DND-41 (cell line): Measurements from ENCODE around the gene TCHHL1.
"Not testable (repeated sequence)": the region's sequence is repeated elsewhere in the genome, so short reads cannot be mapped to it uniquely, and the experiment has no call there.

Source experiments
- ATAC-seq: fragments of 200-7000 bp; cut with Tn5 transposase; 3 replicates; pipeline ENCODE4 v1.9.1; 2021; ENCODE audit warnings: low read depth; ENCODE audit not compliant: insufficient read depth
- DNase-seq: peaks from one replicate; pipeline ENCODE4 v3.0.0-alpha.2; 2020
- H2AFZ ChIP-seq: 2 replicates; pipeline ENCODE4 v1.6.0; 2012; ENCODE audit warnings: low read depth, low read length
- H3K27ac ChIP-seq: 2 replicates; pipeline ENCODE4 v1.5.1; 2012; ENCODE audit warnings: low read length, inconsistent platforms
- H3K27me3 ChIP-seq: fragments of 200-600 bp; sonication (generic); 2 replicates; pipeline ENCODE4 v1.6.0; 2012; ENCODE audit warnings: low read length, mild to moderate bottlenecking, inconsistent platforms; ENCODE audit not compliant: insufficient read depth, poor library complexity
- H3K36me3 ChIP-seq: 2 replicates; pipeline ENCODE4 v1.5.1; 2012; ENCODE audit warnings: low read length, inconsistent platforms; ENCODE audit not compliant: insufficient read depth
- H3K4me1 ChIP-seq: 2 replicates; pipeline ENCODE4 v1.5.1; 2012; ENCODE audit warnings: mild to moderate bottlenecking, low read length; ENCODE audit not compliant: insufficient read depth
- H3K4me2 ChIP-seq: 2 replicates; pipeline ENCODE4 v1.6.0; 2012; ENCODE audit warnings: mild to moderate bottlenecking, moderate library complexity, low read length, inconsistent platforms; ENCODE audit not compliant: insufficient read depth
- H3K4me3 ChIP-seq, 2 experiments: fragments of 200-600 bp in 1 of 2; shearing (Covaris generic) in 1 of 2; 2 replicates each; pipeline ENCODE4 v1.5.1; 2012 to 2016; ENCODE audit warnings: inconsistent platforms in 2 of 2, low read length in 2 of 2, mild to moderate bottlenecking in 2 of 2, low read depth in 1 of 2, moderate library complexity in 1 of 2
- H3K79me2 ChIP-seq: 2 replicates; pipeline ENCODE4 v1.6.0; 2012; ENCODE audit warnings: low read length, inconsistent platforms; ENCODE audit not compliant: insufficient read depth
- H3K9ac ChIP-seq: 2 replicates; pipeline ENCODE4 v1.6.0; 2012; ENCODE audit warnings: low read depth, mild to moderate bottlenecking, inconsistent platforms, low read length, moderate library complexity
- H3K9me3 ChIP-seq: 2 replicates; pipeline ENCODE4 v1.5.1; 2012; ENCODE audit warnings: low read length, moderate library complexity, mild to moderate bottlenecking, inconsistent platforms; ENCODE audit not compliant: insufficient read depth, severe bottlenecking
- H4K20me1 ChIP-seq: 2 replicates; pipeline ENCODE4 v1.6.0; 2012; ENCODE audit warnings: low read length; ENCODE audit not compliant: insufficient read depth
- EZH2 ChIP-seq: IDR thresholded peaks from 3 replicates; pipeline ENCODE4 v1.6.1; 2012; ENCODE audit warnings: borderline replicate concordance, low read depth, mild to moderate bottlenecking, moderate library complexity, low read length, inconsistent platforms; ENCODE audit not compliant: severe bottlenecking
- TF ChIP-seq, protein P1 (sequence below): IDR thresholded peaks from 2 replicates; pipeline ENCODE4 v1.5.1; 2012; ENCODE audit warnings: borderline replicate concordance, low read length, moderate library complexity, mild to moderate bottlenecking; ENCODE audit not compliant: poor library complexity, severe bottlenecking; ENCODE audit errors: extremely low read depth

Gene TCHHL1

DNA sequence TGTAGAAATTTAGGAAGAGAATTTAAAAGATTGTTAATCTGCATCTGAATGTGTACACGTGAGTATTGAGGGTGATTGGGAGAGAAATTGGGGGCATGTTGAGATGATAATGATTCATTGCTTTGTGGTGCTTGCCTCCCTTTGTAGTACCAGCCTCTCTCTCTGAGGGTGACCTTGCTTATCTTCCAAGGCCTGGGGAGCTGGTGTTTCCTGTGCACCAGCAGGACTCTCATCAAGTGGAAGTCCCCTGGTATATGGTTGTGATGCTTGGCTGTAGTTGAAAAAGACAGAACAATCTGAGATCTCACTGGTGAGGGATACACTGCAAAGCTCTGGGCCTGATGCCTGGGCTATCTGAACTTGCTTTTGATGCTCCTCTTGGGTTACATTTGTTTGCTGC lies 4.0 kb downstream of the TCHHL1 start:
- no peak overlapping the region for H3K27ac ChIP-seq
- H3K9me3 ChIP-seq, result no peaks in the 10 kb centered on the region
- peaks cover 18% of the 10 kb centered on the region for H3K27me3 ChIP-seq
- no peak overlapping the region for H3K9ac ChIP-seq
- no peak overlapping the region for H3K4me3 ChIP-seq
- ATAC-seq (no peak), DNase-seq (no peak)
- H2AFZ ChIP-seq, result no peak overlapping the region
- no peaks in the 10 kb centered on the region for H3K79me2 ChIP-seq
- no peaks in the 10 kb centered on the region for H3K36me3 ChIP-seq
- H3K4me1 ChIP-seq, result no peaks in the 10 kb centered on the region
- TF ChIP-seq EZH2, result no peak
- TF ChIP-seq, protein P1, sequence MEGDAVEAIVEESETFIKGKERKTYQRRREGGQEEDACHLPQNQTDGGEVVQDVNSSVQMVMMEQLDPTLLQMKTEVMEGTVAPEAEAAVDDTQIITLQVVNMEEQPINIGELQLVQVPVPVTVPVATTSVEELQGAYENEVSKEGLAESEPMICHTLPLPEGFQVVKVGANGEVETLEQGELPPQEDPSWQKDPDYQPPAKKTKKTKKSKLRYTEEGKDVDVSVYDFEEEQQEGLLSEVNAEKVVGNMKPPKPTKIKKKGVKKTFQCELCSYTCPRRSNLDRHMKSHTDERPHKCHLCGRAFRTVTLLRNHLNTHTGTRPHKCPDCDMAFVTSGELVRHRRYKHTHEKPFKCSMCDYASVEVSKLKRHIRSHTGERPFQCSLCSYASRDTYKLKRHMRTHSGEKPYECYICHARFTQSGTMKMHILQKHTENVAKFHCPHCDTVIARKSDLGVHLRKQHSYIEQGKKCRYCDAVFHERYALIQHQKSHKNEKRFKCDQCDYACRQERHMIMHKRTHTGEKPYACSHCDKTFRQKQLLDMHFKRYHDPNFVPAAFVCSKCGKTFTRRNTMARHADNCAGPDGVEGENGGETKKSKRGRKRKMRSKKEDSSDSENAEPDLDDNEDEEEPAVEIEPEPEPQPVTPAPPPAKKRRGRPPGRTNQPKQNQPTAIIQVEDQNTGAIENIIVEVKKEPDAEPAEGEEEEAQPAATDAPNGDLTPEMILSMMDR, result no peak
- H4K20me1 ChIP-seq, result no peaks in the 10 kb centered on the region
- no peak overlapping the region for H3K4me2 ChIP-seq

DNA sequence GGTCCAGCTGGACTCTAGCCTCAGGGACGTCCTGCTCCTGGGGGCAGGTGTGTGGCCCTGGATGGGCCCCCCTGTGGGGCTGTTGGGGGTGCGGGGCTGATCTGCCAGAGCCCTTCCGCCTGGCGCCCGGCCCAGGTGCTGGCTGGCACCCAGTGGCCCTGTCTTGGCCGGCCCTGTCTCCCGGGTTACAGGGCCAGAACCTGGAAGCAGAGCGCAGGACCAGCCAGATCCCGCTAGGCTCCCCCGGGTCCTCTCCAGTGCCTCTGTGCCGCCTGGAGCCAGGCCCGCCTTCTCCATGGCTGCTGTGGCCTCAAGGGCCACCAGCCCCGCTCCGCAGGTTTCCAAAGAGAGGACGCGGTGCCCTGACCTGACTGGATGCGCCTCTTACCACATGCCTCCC lies 7.8 kb downstream of the TCHHL1 start:
- not testable (repeated sequence) for H3K27me3 ChIP-seq, H3K36me3 ChIP-seq, H2AFZ ChIP-seq, H3K9me3 ChIP-seq, H4K20me1 ChIP-seq, ATAC-seq, DNase-seq, H3K79me2 ChIP-seq, H3K4me3 ChIP-seq, H3K27ac ChIP-seq, H3K9ac ChIP-seq, H3K4me2 ChIP-seq, H3K4me1 ChIP-seq

DNA sequence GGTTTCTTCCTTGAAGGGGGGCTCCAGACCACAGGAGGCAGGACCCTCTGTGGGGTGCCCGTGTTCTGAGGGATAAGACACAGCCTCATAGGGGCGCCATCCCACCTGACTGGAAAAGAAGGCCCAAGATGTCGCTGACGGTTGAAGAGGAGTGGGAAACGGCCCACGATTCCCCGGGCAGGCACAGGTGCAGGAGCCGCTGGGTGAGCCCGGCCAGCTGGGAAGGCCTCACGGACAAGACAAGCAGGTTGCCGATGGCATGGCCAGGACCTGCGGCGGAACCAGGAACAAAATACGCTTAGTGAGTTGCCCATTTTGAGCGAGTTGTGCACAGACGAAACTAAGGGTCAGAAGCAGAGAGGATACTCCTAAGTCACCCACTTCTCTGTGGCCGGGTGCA lies 8.4 kb downstream of the TCHHL1 start:
- H3K27ac ChIP-seq, ATAC-seq, H3K9ac ChIP-seq, DNase-seq, H3K36me3 ChIP-seq, H3K4me2 ChIP-seq, H4K20me1 ChIP-seq, H3K27me3 ChIP-seq, H3K4me3 ChIP-seq, H2AFZ ChIP-seq, H3K4me1 ChIP-seq, H3K9me3 ChIP-seq, H3K79me2 ChIP-seq: not testable (repeated sequence)

DNA sequence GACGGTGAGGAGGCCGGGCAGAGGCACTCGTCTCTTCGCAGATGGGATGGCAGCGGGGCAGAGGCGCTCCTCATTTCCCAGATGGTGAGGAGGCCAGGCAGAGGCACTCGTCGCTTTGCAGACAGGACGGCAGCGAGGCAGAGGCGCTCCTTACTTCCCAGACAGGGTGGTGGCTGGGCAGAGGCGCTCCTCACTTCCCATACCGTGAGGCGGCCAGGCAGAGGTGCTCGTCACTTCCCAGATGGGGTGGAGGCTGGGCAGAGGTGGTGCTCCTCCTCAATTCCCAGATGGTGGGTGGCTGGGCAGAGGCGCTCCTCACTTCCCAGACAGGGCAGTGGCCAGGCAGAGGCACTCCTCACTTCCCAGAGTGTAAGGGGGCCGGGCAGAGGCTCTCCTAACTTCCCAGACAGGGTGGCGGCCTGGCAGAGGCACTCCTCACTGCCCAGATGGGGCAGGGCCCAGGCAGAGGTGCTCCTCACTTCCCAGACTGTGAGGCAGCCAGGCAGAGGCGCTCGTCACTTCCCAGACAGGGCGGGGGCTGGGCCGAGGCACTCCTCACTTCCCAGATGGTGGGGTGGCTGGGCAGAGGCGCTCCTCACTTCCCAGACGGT lies 9.9 kb downstream of the TCHHL1 start:
- H3K9ac ChIP-seq, result no peak overlapping the region
- no peak overlapping the region for H3K4me2 ChIP-seq
- H3K27ac ChIP-seq, result no peak overlapping the region
- H3K4me3 ChIP-seq, result no peak overlapping the region
- TF ChIP-seq, protein P1, result no peak
- no peak for TF ChIP-seq EZH2
- DNase-seq (no peak), ATAC-seq (no peak)
- no peaks in the 10 kb centered on the region for H4K20me1 ChIP-seq
- H3K79me2 ChIP-seq, result no peaks in the 10 kb centered on the region
- H3K27me3 ChIP-seq, result no peaks in the 10 kb centered on the region
- no peaks in the 10 kb centered on the region for H3K36me3 ChIP-seq
- no peaks in the 10 kb centered on the region for H3K4me1 ChIP-seq
- H3K9me3 ChIP-seq, result no peaks in the 10 kb centered on the region
- no peak overlapping the region for H2AFZ ChIP-seq
